Endothelial cell of umbilical vein (primary cell): ENCODE measurements around the gene TCEA2. TPM values are rescaled to one million over a fixed set of nuclear protein-coding genes. Genes with fewer than 3 reads are reported as not detected.

ENCODE experiments used
- BruUV-seq: library from RNA; stranded (reverse); fragments of 400-500 nt; replicated peaks from 2 replicates; lab custom pipeline; 2021; lab: Mats Ljungman, UMichigan
- CTCF ChIA-PET: fragments of 300-600, 350-600 bp; sonication (Branson Sonifier 250); formaldehyde crosslinking; loops from one replicate; lab custom pipeline; 2021; ENCODE audit warnings: antibody characterized with exemption, inconsistent platforms; lab: Charles Lee
- POLR2A ChIA-PET: fragments of 300-600, 350-600 bp; sonication (Branson Sonifier 250); formaldehyde crosslinking; loops from one replicate; lab custom pipeline; 2021; ENCODE audit warnings: antibody characterized with exemption, inconsistent platforms; lab: Charles Lee
- DNase-seq: peaks from one replicate; pipeline ENCODE4 v3.0.0-alpha.2; 2011; ENCODE audit warnings: low read depth, low spot score
- FAIRE-seq: peaks from 2 replicates; lab custom pipeline; 2011; peaks lifted over from hg19 to GRCh38; lab: Jason Lieb, UNC
- H2AFZ ChIP-seq: 2 replicates; pipeline ENCODE4 v1.6.0; 2012; ENCODE audit warnings: low read depth, low read length, control low read depth, inconsistent platforms
- H3K27ac ChIP-seq: 2 replicates; pipeline ENCODE4 v1.5.1; 2011; ENCODE audit warnings: low read depth, mild to moderate bottlenecking, control low read depth, low read length, moderate library complexity; ENCODE audit not compliant: insufficient read depth
- H3K27me3 ChIP-seq, 2 experiments: 2 replicates each; pipeline versions ENCODE4 v1.6.0 to v1.6.1; 2011; ENCODE audit warnings: low read length in 2 of 2, mixed read lengths in 1 of 2; ENCODE audit not compliant: control insufficient read depth in 2 of 2, insufficient read depth in 2 of 2
- H3K36me3 ChIP-seq, 2 experiments: 2 replicates in 1 of 2; 3 replicates in 1 of 2; pipeline ENCODE4 v1.5.1; 2011; ENCODE audit warnings: low read length in 2 of 2, mild to moderate bottlenecking in 1 of 2, moderate library complexity in 1 of 2; ENCODE audit not compliant: control insufficient read depth in 2 of 2, insufficient read depth in 2 of 2; ENCODE audit errors: extremely low read depth in 1 of 2
- H3K4me1 ChIP-seq: 3 replicates; pipeline ENCODE4 v1.5.1; 2011; ENCODE audit warnings: mild to moderate bottlenecking, low read length; ENCODE audit not compliant: control insufficient read depth, insufficient read depth; ENCODE audit errors: extremely low read depth
- H3K4me2 ChIP-seq: 2 replicates; pipeline ENCODE4 v1.6.1; 2011; ENCODE audit warnings: low read length, control low read depth, mixed read lengths; ENCODE audit not compliant: insufficient read depth
- H3K4me3 ChIP-seq, 3 experiments: fragments of 200-600 bp in 1 of 3; sonication (generic), shearing (Covaris generic) in 1 of 3; replicated peaks in 1 of 3; 2 replicates each; pipeline ENCODE4 v1.5.1; 2011 to 2016; ENCODE audit warnings: control low read depth in 3 of 3, low read length in 3 of 3, mild to moderate bottlenecking in 2 of 3, inconsistent platforms in 1 of 3, low read depth in 1 of 3, moderate library complexity in 1 of 3; ENCODE audit not compliant: insufficient read depth in 1 of 3
- H3K79me2 ChIP-seq: 2 replicates; pipeline ENCODE4 v1.6.0; 2012; ENCODE audit warnings: low read length, inconsistent platforms; ENCODE audit not compliant: control insufficient read depth, insufficient read depth
- H3K9ac ChIP-seq: replicated peaks from 2 replicates; pipeline ENCODE3; 2011; ENCODE audit warnings: low read length, control low read depth; ENCODE audit not compliant: insufficient read depth; ENCODE audit errors: extremely low read depth
- H3K9me1 ChIP-seq: replicated peaks from 3 replicates; pipeline ENCODE4 v1.6.0; 2011; ENCODE audit warnings: mild to moderate bottlenecking, low read length; ENCODE audit not compliant: control insufficient read depth, insufficient read depth; ENCODE audit errors: extremely low read depth
- H3K9me3 ChIP-seq: replicated peaks from 2 replicates; pipeline ENCODE4 v1.5.1; 2012; ENCODE audit warnings: low read length, inconsistent platforms; ENCODE audit not compliant: control insufficient read depth, insufficient read depth
- H4K20me1 ChIP-seq: replicated peaks from 2 replicates; pipeline ENCODE3; 2011; ENCODE audit warnings: mild to moderate bottlenecking, low read length; ENCODE audit not compliant: control insufficient read depth, insufficient read depth; ENCODE audit errors: extremely low read depth
- EZH2 ChIP-seq: IDR thresholded peaks from 2 replicates; pipeline ENCODE4 v1.6.1; 2012; ENCODE audit warnings: borderline replicate concordance, low read depth, mild to moderate bottlenecking, moderate library complexity, low read length, inconsistent platforms; ENCODE audit not compliant: severe bottlenecking
- FOS ChIP-seq: IDR thresholded peaks from 2 replicates; pipeline ENCODE4 v1.6.1; 2011; ENCODE audit warnings: mild to moderate bottlenecking, low read length, moderate library complexity, borderline replicate concordance; ENCODE audit not compliant: insufficient read depth
- GATA2 ChIP-seq: IDR thresholded peaks from 2 replicates; pipeline ENCODE4 v1.7.0; 2011; ENCODE audit warnings: low read depth, mild to moderate bottlenecking, moderate library complexity, mixed read lengths, low read length; ENCODE audit not compliant: insufficient read length, insufficient read depth
- JUN ChIP-seq: IDR thresholded peaks from 2 replicates; pipeline ENCODE4 v1.6.1; 2011; ENCODE audit warnings: borderline replicate concordance, low read depth; ENCODE audit not compliant: insufficient read length, insufficient read depth
- MYC ChIP-seq: IDR thresholded peaks from one replicate; pipeline ENCODE4 v1.6.1; 2011; ENCODE audit warnings: mild to moderate bottlenecking, low read depth, low read length
- POLR2A ChIP-seq: IDR thresholded peaks from 2 replicates; pipeline ENCODE4 v1.6.1; 2012; ENCODE audit warnings: low read depth, mild to moderate bottlenecking, control low read depth, low read length
- POLR2AphosphoS5 ChIP-seq: IDR thresholded peaks from 2 replicates; pipeline ENCODE4 v1.6.1; 2012; ENCODE audit warnings: low read depth, mild to moderate bottlenecking, control low read depth, low read length, moderate library complexity; ENCODE audit not compliant: insufficient read depth
- dilution Hi-C: fragments of 300-500 bp; cut with MboI; formaldehyde crosslinking; loops from one replicate; pipeline ENCODE4 v1.15.0; 2019; ENCODE audit warnings: low sequenced_read_pairs; ENCODE audit not compliant: extremely low pct_ligation_motif_present
- intact Hi-C: fragments of 100-400 bp; cut with micrococcal nuclease; formaldehyde crosslinking; loops from one replicate; pipeline ENCODE4 v1.10.0; 2022
- polyA plus RNA-seq, 4 experiments: library from polyadenylated mRNA; depleted of rRNA in 3 of 4; stranded (reverse) in 3 of 4; unstranded in 1 of 4; fragments of >200 nt; gene quantifications; 2 replicates each; pipeline versions ENCODE4 v1.2.1 to v1.2.3, GENCODE V29; 2011 to 2012; ENCODE audit warnings: missing spikeins in 1 of 4
- total RNA-seq: library from RNA; stranded (reverse); gene quantifications from 2 replicates; pipeline ENCODE4 v1.2.3, GENCODE V29; 2021
- TF ChIP-seq, protein P1 (sequence below), 2 donors: IDR thresholded peaks; 1 replicate in 1 of 2; 2 replicates in 1 of 2; pipeline ENCODE4 v1.5.1; 2011; ENCODE audit warnings: low read length in 2 of 2, mild to moderate bottlenecking in 2 of 2, moderate library complexity in 2 of 2, control low read depth in 1 of 2, inconsistent platforms in 1 of 2, low read depth in 1 of 2; ENCODE audit not compliant: insufficient read depth in 1 of 2; ENCODE audit errors: extremely low read depth in 1 of 2
- TF ChIP-seq, protein P2 (sequence below): IDR thresholded peaks from 2 replicates; pipeline ENCODE4 v1.6.1; 2011; ENCODE audit not compliant: insufficient read depth, insufficient read length

TCEA2 gene
- total and polyA plus RNA-seq, 2 donors (not counting 3 experiments of a cell fraction or from before 2014, with no cell fraction given), result 53.1 to 65.5 TPM

DNA sequence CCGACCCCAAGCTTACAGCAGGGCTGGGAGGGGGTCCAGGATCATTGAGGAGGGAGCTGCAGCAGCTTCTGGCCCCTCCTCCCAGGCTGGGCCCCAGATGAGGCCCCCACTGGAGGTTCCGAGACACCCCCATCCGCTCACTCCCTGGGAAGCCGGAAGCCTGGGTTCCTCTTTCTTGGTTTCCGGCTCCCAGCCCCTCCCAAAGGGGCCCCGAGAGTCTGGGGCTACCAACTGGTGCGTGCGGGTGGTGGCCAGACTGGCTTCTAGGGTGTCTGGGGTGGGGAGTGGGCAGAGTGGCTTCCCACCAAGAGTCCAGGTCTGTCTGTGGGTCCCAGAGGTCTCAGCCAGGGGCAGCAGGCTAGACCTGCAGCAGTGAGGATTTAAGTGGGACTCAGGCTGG, 14.1 kb downstream of the TCEA2 start:
- POLR2A ChIA-PET, result no interaction called here
- intact Hi-C loops, result no loop called here
- Histone ChIP-seq H3K27me3 (no peaks in the 10 kb centered on the region), H3K4me3 (no peak overlapping the region), H3K9me1 (no peaks in the 10 kb centered on the region), H3K4me2 (no peak overlapping the region), H3K9ac (no peak overlapping the region), H3K27ac (no peak overlapping the region), H3K79me2 (peaks cover 6% of the 10 kb centered on the region), H4K20me1 (no peaks in the 10 kb centered on the region), H3K36me3 (peaks cover 0 to 19% of the 10 kb centered on the region in 2 experiments), H2AFZ (no peak overlapping the region), H3K4me1 (peaks cover 14% of the 10 kb centered on the region), H3K9me3 (no peaks in the 10 kb centered on the region)
- dilution Hi-C loops, result no loop called here
- TF ChIP-seq EZH2 (no peak), POLR2A (no peak), MYC (no peak), FOS (no peak), POLR2AphosphoS5 (no peak), GATA2 (no peak)
- TF ChIP-seq, protein P1, sequence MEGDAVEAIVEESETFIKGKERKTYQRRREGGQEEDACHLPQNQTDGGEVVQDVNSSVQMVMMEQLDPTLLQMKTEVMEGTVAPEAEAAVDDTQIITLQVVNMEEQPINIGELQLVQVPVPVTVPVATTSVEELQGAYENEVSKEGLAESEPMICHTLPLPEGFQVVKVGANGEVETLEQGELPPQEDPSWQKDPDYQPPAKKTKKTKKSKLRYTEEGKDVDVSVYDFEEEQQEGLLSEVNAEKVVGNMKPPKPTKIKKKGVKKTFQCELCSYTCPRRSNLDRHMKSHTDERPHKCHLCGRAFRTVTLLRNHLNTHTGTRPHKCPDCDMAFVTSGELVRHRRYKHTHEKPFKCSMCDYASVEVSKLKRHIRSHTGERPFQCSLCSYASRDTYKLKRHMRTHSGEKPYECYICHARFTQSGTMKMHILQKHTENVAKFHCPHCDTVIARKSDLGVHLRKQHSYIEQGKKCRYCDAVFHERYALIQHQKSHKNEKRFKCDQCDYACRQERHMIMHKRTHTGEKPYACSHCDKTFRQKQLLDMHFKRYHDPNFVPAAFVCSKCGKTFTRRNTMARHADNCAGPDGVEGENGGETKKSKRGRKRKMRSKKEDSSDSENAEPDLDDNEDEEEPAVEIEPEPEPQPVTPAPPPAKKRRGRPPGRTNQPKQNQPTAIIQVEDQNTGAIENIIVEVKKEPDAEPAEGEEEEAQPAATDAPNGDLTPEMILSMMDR (IDR thresholded peaks at IDR 0.05; ENCODE audit: extremely low read depth in 1 of 2, insufficient read depth in 1 of 2, low read depth in 1 of 2, low read length in 2 of 2), result no peak
- no TSS peak for BruUV-seq
- no peak for FAIRE-seq
- no peak for DNase-seq
- CTCF ChIA-PET, result no interaction called here

- no peaks in the 10 kb centered on the region for H3K9me3 ChIP-seq
- H3K9me1 ChIP-seq, result no peaks in the 10 kb centered on the region
- H4K20me1 ChIP-seq, result no peaks in the 10 kb centered on the region
- no peak overlapping the region for H3K27ac ChIP-seq
- no peak for FAIRE-seq
- peaks cover 14% of the 10 kb centered on the region for H3K4me1 ChIP-seq
- H3K36me3 ChIP-seq, result peaks cover 0 to 16% of the 10 kb centered on the region in 2 experiments
- no peaks in the 10 kb centered on the region for H3K27me3 ChIP-seq
- no TSS peak for BruUV-seq
- H3K9ac ChIP-seq, result no peak overlapping the region
- dilution Hi-C loops, result no loop called here
- H3K4me3 ChIP-seq, result no peak overlapping the region
- no peak overlapping the region for H3K4me2 ChIP-seq
- TF ChIP-seq, protein P1 (IDR thresholded peaks at IDR 0.05; ENCODE audit: extremely low read depth in 1 of 2, insufficient read depth in 1 of 2, low read depth in 1 of 2, low read length in 2 of 2), result no peak
- no peak for TF ChIP-seq EZH2
- no peak for TF ChIP-seq GATA2
- TF ChIP-seq, protein P2, sequence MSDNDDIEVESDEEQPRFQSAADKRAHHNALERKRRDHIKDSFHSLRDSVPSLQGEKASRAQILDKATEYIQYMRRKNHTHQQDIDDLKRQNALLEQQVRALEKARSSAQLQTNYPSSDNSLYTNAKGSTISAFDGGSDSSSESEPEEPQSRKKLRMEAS, result no peak
- TF ChIP-seq MYC, result no peak
- TF ChIP-seq JUN, result no peak
- TF ChIP-seq FOS, result no peak
- TF ChIP-seq POLR2A, result no peak
- TF ChIP-seq POLR2AphosphoS5, result no peak
- no peak for DNase-seq
- H3K79me2 ChIP-seq, result peaks cover 6% of the 10 kb centered on the region
- CTCF ChIA-PET, result no interaction called here
- H2AFZ ChIP-seq, result no peak overlapping the region
- intact Hi-C loops, result no loop called here
- POLR2A ChIA-PET, result no interaction called here
Observed at GRCh38 chr20:64077541-64077875, 14.5 kb downstream of the TCEA2 start.
